Right lobe of liver (tissue), 6 donors: Measurements from ENCODE around the gene SSBP3. TPM values are rescaled to one million over a fixed set of nuclear protein-coding genes. Genes with fewer than 3 reads are reported as not detected.

Source experiments
- ATAC-seq, 4 donors: fragments of 200-7000 bp; cut with Tn5 transposase; one replicate each; pipeline ENCODE4 v1.9.1; 2020; ENCODE audit warnings: mild to moderate bottlenecking in 4 of 4, moderate library complexity in 4 of 4
- DNase-seq, 3 donors: peaks; one replicate each; pipeline ENCODE4 v3.0.0-alpha.2; 2020
- H3K27ac ChIP-seq, 3 donors: fragments of 200-600 bp; one replicate each; pipeline ENCODE4 v1.8.0; 2022
- H3K27me3 ChIP-seq, 2 donors: fragments of 200-600 bp; one replicate each; pipeline ENCODE4 v1.8.0; 2022
- H3K36me3 ChIP-seq, 4 donors: fragments of 200-600 bp; sonication (generic) in 1 of 4; one replicate each; pipeline versions ENCODE4 v1.5.1 to v1.8.0; 2017 to 2022; ENCODE audit warnings: control low read depth in 1 of 4
- H3K4me1 ChIP-seq, 4 donors: fragments of 200-600 bp; sonication (generic) in 1 of 4; one replicate each; pipeline versions ENCODE4 v1.5.1 to v1.8.0; 2017 to 2022; ENCODE audit warnings: control low read depth in 1 of 4
- H3K4me3 ChIP-seq, 3 donors: fragments of 200-600 bp; one replicate each; pipeline ENCODE4 v1.8.0; 2022
- H3K9me3 ChIP-seq, 4 donors: fragments of 200-600 bp; sonication (generic) in 1 of 4; one replicate each; pipeline versions ENCODE4 v1.5.1 to v1.8.0; 2017 to 2022; ENCODE audit warnings: control low read depth in 1 of 4
- CTCF ChIP-seq, 4 donors: fragments of 200-600 bp in 3 of 4; fragments of 450-650 bp in 1 of 4; IDR thresholded peaks; one replicate each; pipeline versions ENCODE4 v1.5.1 to v1.8.0; 2016 to 2022; ENCODE audit warnings: antibody characterized with exemption in 4 of 4, mild to moderate bottlenecking in 2 of 4
- POLR2A ChIP-seq: fragments of 450-650 bp; IDR thresholded peaks from one replicate; pipeline ENCODE4 v1.6.1; 2017; ENCODE audit warnings: antibody characterized with exemption, mild to moderate bottlenecking
- WGBS: methylation state at CpG from one replicate; pipeline ENCODE4 v1.1.6; 2018; ENCODE audit warnings: low coverage, low lambda C conversion rate; ENCODE audit not compliant: insufficient coverage; ENCODE audit errors: missing lambda C conversion rate; 5-methylcytosine and 5-hydroxymethylcytosine counted together
- intact Hi-C, 2 donors: fragments of 100-400 bp; cut with DNase I; formaldehyde crosslinking; loops; one replicate each; pipeline versions ENCODE4 v1.11.2 to v1.14.1; 2022
- total RNA-seq, 6 experiments: library from RNA; depleted of rRNA in 2 of 6; stranded (reverse); fragments of >200 nt in 2 of 6; fragmentation: NEBNext Ultra II Directional in 3 of 6; extraction: Animal tissue kit (Norgen Biotek cat#: 25700) in 3 of 6; gene quantifications; one replicate each; pipeline versions ENCODE4 v1.1.0 to v1.2.4, GENCODE V29; 2016 to 2023
- donor health status: DM: no; HTN: yes; CAD: no.
- donor health status: DM: no; HTN: no; CAD: no.
- donor health status: DM: no; HTN: no; CAD: no.
- donor health status: DM: no; HTN: yes; CAD: no.
- donor health status: DM: no; HTN: yes; CAD: no.

Gene SSBP3
- total RNA-seq, 6 experiments from 2014 or later: 19.4 to 34.1 (median 24.4) TPM

- H3K27ac ChIP-seq: peak overlapping the region; percentile 92 to 98 (median 98)
These were observed 126.7 kb downstream of the SSBP3 start for GRCh38 chr1:54279457-54279856.

GRCh38 chr1:54278941-54279422 lies 127.2 kb downstream of the SSBP3 start:
- H3K36me3 ChIP-seq: no peaks in the 10 kb centered on the region

More at GRCh38 chr1:54279457-54279856, 126.7 kb downstream of the SSBP3 start:
- Histone ChIP-seq H3K36me3 (no peaks in the 10 kb centered on the region), H3K9me3 (no peaks in the 10 kb centered on the region), H3K4me3 (no peak overlapping the region), H3K27me3 (no peaks in the 10 kb centered on the region), H3K4me1 (peaks cover 0 to 66% (median 26%) of the 10 kb centered on the region in 4 donors)
- DNase-seq (no peak), ATAC-seq (no peak)
- intact Hi-C loops: loop anchor here in 1 of 2 donors (5.0 kb wide), 1 partner anchor 208 kb away; no protein-coding TSS in a partner anchor
- TF ChIP-seq POLR2A (no peak), CTCF (IDR thresholded peaks at IDR 0.05) (no peak)
- WGBS: 92% methylated on average over 2 of the region's 8 CpGs

GRCh38 chr1:54277451-54278341 lies 128.5 kb downstream of the SSBP3 start:
- no peaks in the 10 kb centered on the region for H3K27me3 ChIP-seq
- DNase-seq: peak; percentile 55 to 87 (median 79)
- peak overlapping the region; percentile 92 to 98 (median 98) for H3K27ac ChIP-seq
- peak; percentile 26 to 61 (median 56) for ATAC-seq
- TF ChIP-seq POLR2A: no peak
- peak in 1 of 4 donors; percentile 16 for TF ChIP-seq CTCF (IDR thresholded peaks at IDR 0.05)
- 4% methylated on average over 4 of the region's 4 CpGs for WGBS
- intact Hi-C loops: loop anchor here in 1 of 2 donors (5.0 kb wide), 1 partner anchor 210 kb away; no protein-coding TSS in a partner anchor
- H3K4me1 ChIP-seq: peaks cover 0 to 78% (median 31%) of the 10 kb centered on the region in 4 donors
- H3K4me3 ChIP-seq: peak overlapping the region in 2 of 3 donors; percentile 23
- no peaks in the 10 kb centered on the region for H3K9me3 ChIP-seq
- no peaks in the 10 kb centered on the region for H3K36me3 ChIP-seq

More at GRCh38 chr1:54278941-54279422, 127.2 kb downstream of the SSBP3 start:
- Histone ChIP-seq H3K9me3 (no peaks in the 10 kb centered on the region), H3K4me1 (peaks cover 0 to 70% (median 28%) of the 10 kb centered on the region in 4 donors), H3K27me3 (no peaks in the 10 kb centered on the region), H3K4me3 (no peak overlapping the region), H3K27ac (peak overlapping the region; percentile 92 to 98 (median 98))
- 39% methylated on average over 6 of the region's 9 CpGs for WGBS
- intact Hi-C loops: loop anchor here in 1 of 2 donors (5.0 kb wide), 1 partner anchor 208 kb away; no protein-coding TSS in a partner anchor
- TF ChIP-seq CTCF (IDR thresholded peaks at IDR 0.05): no peak
- TF ChIP-seq POLR2A: no peak
- DNase-seq (peak in 2 of 3 donors; percentile 67 to 87), ATAC-seq (peak in 3 of 4 donors; percentile 9 to 40 (median 35))

GRCh38 chr1:54276617-54277450 lies 129.4 kb downstream of the SSBP3 start:
- Histone ChIP-seq H3K9me3 (no peaks in the 10 kb centered on the region), H3K4me3 (peak overlapping the region in 2 of 3 donors; percentile 25 to 44), H3K4me1 (peaks cover 0 to 78% (median 31%) of the 10 kb centered on the region in 4 donors), H3K36me3 (no peaks in the 10 kb centered on the region), H3K27me3 (no peaks in the 10 kb centered on the region), H3K27ac (peak overlapping the region; percentile 92 to 98 (median 98))
- TF ChIP-seq POLR2A (peak; percentile 81), CTCF (IDR thresholded peaks at IDR 0.05) (no peak)
- 37% methylated on average over 9 of the region's 11 CpGs for WGBS
- no peak for ATAC-seq
- DNase-seq: no peak
- intact Hi-C loops: loop anchor here in 1 of 2 donors (5.0 kb wide), 1 partner anchor 210 kb away; no protein-coding TSS in a partner anchor
